GM12878 (cell line): Measurements from ENCODE around the gene SURF2. TPM values are rescaled to one million over a fixed set of nuclear protein-coding genes. Genes with fewer than 3 reads are reported as not detected.

Experiments
- ATAC-seq: fragments of 200-7000 bp; cut with Tn5 transposase; 3 replicates; pipeline ENCODE4 v1.9.1; 2020; ENCODE audit warnings: mild to moderate bottlenecking, moderate library complexity
- BruUV-seq: library from RNA; stranded (reverse); fragments of 400-500 nt; replicated peaks from 2 replicates; lab custom pipeline; 2021; lab: Mats Ljungman, UMichigan
- CTCF ChIA-PET: fragments of 300-600 bp; sonication (Branson Sonifier 250); formaldehyde crosslinking; extraction: SDS; loops from one replicate; lab custom pipeline; 2021; ENCODE audit warnings: inconsistent platforms; lab: Yijun Ruan, JAX
- POLR2A ChIA-PET: fragments of 350-600 bp; formaldehyde crosslinking; extraction: SDS; loops from one replicate; lab custom pipeline; 2021; ENCODE audit warnings: inconsistent platforms; lab: Charles Lee
- RAD21 ChIA-PET: fragments of 300-600 bp; sonication (Branson Sonifier 250); formaldehyde crosslinking; loops from one replicate; lab custom pipeline; 2023; ENCODE audit warnings: antibody characterized with exemption; ENCODE audit not compliant: unreplicated experiment; lab: Charles Lee
- SMC1A ChIA-PET: fragments of 300-600 bp; sonication (Branson Sonifier 250); formaldehyde crosslinking; loops from one replicate; lab custom pipeline; 2023; ENCODE audit not compliant: unreplicated experiment, uncharacterized antibody; lab: Charles Lee
- DNase-seq: peaks from one replicate; pipeline ENCODE4 v3.0.0-alpha.2; 2011; ENCODE audit warnings: low read depth, low spot score
- FAIRE-seq: peaks from 3 replicates; lab custom pipeline; 2011; peaks lifted over from hg19 to GRCh38; lab: Jason Lieb, UNC
- H2AFZ ChIP-seq: 2 replicates; pipeline ENCODE4 v1.6.0; 2011; ENCODE audit warnings: low read depth, low read length, control low read depth; ENCODE audit not compliant: control insufficient read depth
- H3K27ac ChIP-seq: 2 replicates; pipeline ENCODE4 v1.5.1; 2011; ENCODE audit warnings: control low read depth; ENCODE audit not compliant: control insufficient read depth, insufficient read depth
- H3K27me3 ChIP-seq, 2 experiments: replicated peaks in 1 of 2; 2 replicates each; pipeline versions ENCODE4 v1.6.0 to v1.6.1; 2011; ENCODE audit warnings: low read length in 1 of 2; ENCODE audit not compliant: control insufficient read depth in 2 of 2, insufficient read depth in 2 of 2
- H3K36me3 ChIP-seq, 2 experiments: 2 replicates each; pipeline ENCODE4 v1.5.1; 2011; ENCODE audit warnings: low read length in 1 of 2; ENCODE audit not compliant: control insufficient read depth in 2 of 2, insufficient read depth in 2 of 2
- H3K4me1 ChIP-seq: 2 replicates; pipeline ENCODE4 v1.6.1; 2011; ENCODE audit warnings: mild to moderate bottlenecking, low read length, moderate library complexity, mixed read lengths; ENCODE audit not compliant: control insufficient read depth, insufficient read depth
- H3K4me2 ChIP-seq: 2 replicates; pipeline ENCODE4 v1.6.0; 2011; ENCODE audit warnings: control low read depth; ENCODE audit not compliant: control insufficient read depth, insufficient read depth
- H3K4me3 ChIP-seq: fragments of 200-600 bp; sonication (generic); 2 replicates; pipeline ENCODE4 v1.5.1; 2016
- H3K79me2 ChIP-seq: 2 replicates; pipeline ENCODE4 v1.6.0; 2011; ENCODE audit warnings: low read length; ENCODE audit not compliant: control insufficient read depth, insufficient read depth
- H3K9ac ChIP-seq: 2 replicates; pipeline ENCODE4 v1.8.0; 2011; ENCODE audit warnings: low read length, control low read depth, mixed read lengths; ENCODE audit not compliant: control insufficient read depth, insufficient read depth
- H3K9me3 ChIP-seq: replicated peaks from 3 replicates; pipeline ENCODE4 v1.5.1; 2011; ENCODE audit warnings: mild to moderate bottlenecking, low read length; ENCODE audit not compliant: control insufficient read depth, insufficient read depth
- H4K20me1 ChIP-seq: 2 replicates; pipeline ENCODE4 v1.6.0; 2011; ENCODE audit not compliant: control insufficient read depth, insufficient read depth
- ESRRA ChIP-seq: IDR thresholded peaks from 2 replicates; pipeline ENCODE4 v1.6.1; 2012; ENCODE audit warnings: mild to moderate bottlenecking, low read length, improper control_type of control experiment
- GABPA ChIP-seq: IDR thresholded peaks from 2 replicates; pipeline ENCODE4 v1.6.1; 2014; ENCODE audit warnings: antibody characterized with exemption, low read depth, mild to moderate bottlenecking, inconsistent platforms
- HDAC6 ChIP-seq: fragments of 200-600 bp; sonication (generic); IDR thresholded peaks from one replicate; pipeline ENCODE4 v1.8.0; 2017; ENCODE audit warnings: antibody characterized with exemption; ENCODE audit not compliant: unreplicated experiment
- IRF4 ChIP-seq: IDR thresholded peaks from 2 replicates; pipeline ENCODE4 v1.6.1; 2011; ENCODE audit warnings: low read depth, low read length
- NBN ChIP-seq: fragments of 450-650 bp; IDR thresholded peaks from 2 replicates; pipeline ENCODE4 v1.6.1; 2016
- NFYA ChIP-seq: IDR thresholded peaks from 2 replicates; pipeline ENCODE4 v1.6.1; 2011; ENCODE audit warnings: low read depth, mild to moderate bottlenecking, low read length, improper control_type of control experiment, borderline replicate concordance
- NRF1 ChIP-seq: conservative IDR thresholded peaks from 2 replicates; pipeline ENCODE4 v1.6.1; 2011; ENCODE audit warnings: mild to moderate bottlenecking, low read depth, low read length, improper control_type of control experiment
- PAX8 ChIP-seq: fragments of 450-650 bp; IDR thresholded peaks from 2 replicates; pipeline ENCODE4 v1.6.1; 2017; ENCODE audit warnings: mild to moderate bottlenecking, moderate library complexity
- POLR2A ChIP-seq: IDR thresholded peaks from 2 replicates; pipeline ENCODE4 v1.6.1; 2011; ENCODE audit warnings: low read depth, mild to moderate bottlenecking, low read length
- SMARCA5 ChIP-seq: fragments of 450-650 bp; IDR thresholded peaks from 2 replicates; pipeline ENCODE4 v1.6.1; 2017; ENCODE audit warnings: mild to moderate bottlenecking
- TCF12 ChIP-seq: IDR thresholded peaks from 2 replicates; pipeline ENCODE4 v1.6.1; 2011; ENCODE audit warnings: low read depth, mild to moderate bottlenecking, low read length
- YY1 ChIP-seq: IDR thresholded peaks from 2 replicates; pipeline ENCODE4 v1.6.1; 2011; ENCODE audit warnings: low read depth, mild to moderate bottlenecking, low read length
- ZNF274 ChIP-seq: IDR thresholded peaks from one replicate; pipeline ENCODE4 v1.8.0; 2011; ENCODE audit not compliant: insufficient read length, insufficient read depth
- WGBS: methylation state at CpG from one replicate; pipeline ENCODE4 v1.1.6; 2016; ENCODE audit warnings: low lambda C conversion rate; ENCODE audit not compliant: insufficient replicate concordance, insufficient coverage; ENCODE audit errors: missing lambda C conversion rate; 5-methylcytosine and 5-hydroxymethylcytosine counted together
- in situ Hi-C: fragments of 300-500 bp; cut with MboI; formaldehyde crosslinking; loops from 9 replicates; pipeline ENCODE4 v1.14.3; 2018; ENCODE audit warnings: mixed read lengths
- intact Hi-C: fragments of 100-400 bp; cut with micrococcal nuclease; formaldehyde crosslinking; loops from one replicate; pipeline ENCODE4 v1.14.2; 2022; ENCODE audit not compliant: unreplicated experiment
- polyA plus RNA-seq, 11 experiments: library from polyadenylated mRNA; depleted of rRNA in 4 of 11; unstranded in 6 of 11; stranded (reverse) in 5 of 11; fragments of >200 nt; fragmentation: Nextera tagmentation in 4 of 11; fragmentation: Illumina TruSeq in 1 of 11; extraction: Ambion mirVana in 4 of 11; extraction: Trizol in 1 of 11; gene quantifications; 1 replicate in 1 of 11; 2 replicates in 10 of 11; pipeline versions ENCODE4 v1.2.1 to v1.2.3, GENCODE V29; 2011 to 2016; ENCODE audit warnings: inconsistent platforms in 2 of 11, missing spikeins in 2 of 11, low read depth in 1 of 11
- total RNA-seq, 4 experiments: library from RNA; depleted of rRNA in 3 of 4; stranded (reverse); fragments of >200 nt in 3 of 4; fragmentation: Illumina TruSeq in 1 of 4; extraction: Trizol in 1 of 4; gene quantifications; 2 replicates each; pipeline versions ENCODE4 v1.2.1 to v1.2.3, GENCODE V29; 2013 to 2021
- TF ChIP-seq, protein P1 (sequence below): fragments of 450-650 bp; IDR thresholded peaks from 2 replicates; pipeline ENCODE4 v1.6.1; 2017; ENCODE audit warnings: mild to moderate bottlenecking, moderate library complexity
- TF ChIP-seq, protein P2 (sequence below): IDR thresholded peaks from 2 replicates; pipeline ENCODE4 v1.6.1; 2011; ENCODE audit warnings: borderline replicate concordance, low read depth, mild to moderate bottlenecking, moderate library complexity, mixed read lengths, low read length; ENCODE audit not compliant: insufficient read depth; ENCODE audit errors: extremely low read length
- TF ChIP-seq, protein P3 (sequence below): IDR thresholded peaks from 2 replicates; pipeline ENCODE4 v1.6.1; 2011; ENCODE audit warnings: borderline replicate concordance, low read depth, mild to moderate bottlenecking, moderate library complexity, low read length; ENCODE audit not compliant: insufficient read depth, poor library complexity, severe bottlenecking

The SURF2 gene
- total and polyA plus RNA-seq, 10 of the 15 experiments (the other 5 are each of a cell fraction or from before 2014, with no cell fraction given) = 4.0 to 41.7 (median 20.8) TPM

DNA sequence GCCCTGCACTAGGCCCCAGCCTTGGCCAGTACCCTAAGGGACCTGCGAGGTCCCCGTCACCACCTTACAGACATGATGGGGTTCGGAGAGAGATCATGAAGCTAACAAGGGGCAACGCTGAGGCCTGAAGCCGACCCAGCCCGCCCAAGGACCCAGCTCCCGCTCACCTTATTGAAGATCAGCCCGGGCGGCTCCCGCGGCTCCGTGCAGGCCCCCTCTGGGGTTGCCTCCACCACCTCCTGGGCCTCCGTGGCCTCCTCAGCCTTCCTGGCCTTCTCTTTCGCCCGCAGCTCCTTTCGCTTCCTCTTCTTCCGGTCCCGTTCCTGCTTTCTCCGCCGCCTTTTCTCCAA, 24.0 kb upstream of the SURF2 start:
- SMC1A ChIA-PET = no interaction called here
- BruUV-seq = no TSS peak
- no peaks in the 10 kb centered on the region for H4K20me1 ChIP-seq
- H3K4me1 ChIP-seq = no peaks in the 10 kb centered on the region; the same call in 1 of the 2 replicates
- no peak overlapping the region for H3K9ac ChIP-seq
- RAD21 ChIA-PET = no interaction called here
- H2AFZ ChIP-seq = no peak overlapping the region
- CTCF ChIA-PET = no interaction called here
- no peaks in the 10 kb centered on the region for H3K9me3 ChIP-seq
- intact Hi-C loops = no loop called here
- TF ChIP-seq NBN (no peak), HDAC6 (no peak), GABPA (no peak), POLR2A (no peak), SMARCA5 (no peak), NRF1 (no peak), TCF12 (no peak), ESRRA (no peak), IRF4 (no peak), YY1 (no peak), ZNF274 (no peak), PAX8 (no peak), NFYA (no peak)
- TF ChIP-seq, protein P1, sequence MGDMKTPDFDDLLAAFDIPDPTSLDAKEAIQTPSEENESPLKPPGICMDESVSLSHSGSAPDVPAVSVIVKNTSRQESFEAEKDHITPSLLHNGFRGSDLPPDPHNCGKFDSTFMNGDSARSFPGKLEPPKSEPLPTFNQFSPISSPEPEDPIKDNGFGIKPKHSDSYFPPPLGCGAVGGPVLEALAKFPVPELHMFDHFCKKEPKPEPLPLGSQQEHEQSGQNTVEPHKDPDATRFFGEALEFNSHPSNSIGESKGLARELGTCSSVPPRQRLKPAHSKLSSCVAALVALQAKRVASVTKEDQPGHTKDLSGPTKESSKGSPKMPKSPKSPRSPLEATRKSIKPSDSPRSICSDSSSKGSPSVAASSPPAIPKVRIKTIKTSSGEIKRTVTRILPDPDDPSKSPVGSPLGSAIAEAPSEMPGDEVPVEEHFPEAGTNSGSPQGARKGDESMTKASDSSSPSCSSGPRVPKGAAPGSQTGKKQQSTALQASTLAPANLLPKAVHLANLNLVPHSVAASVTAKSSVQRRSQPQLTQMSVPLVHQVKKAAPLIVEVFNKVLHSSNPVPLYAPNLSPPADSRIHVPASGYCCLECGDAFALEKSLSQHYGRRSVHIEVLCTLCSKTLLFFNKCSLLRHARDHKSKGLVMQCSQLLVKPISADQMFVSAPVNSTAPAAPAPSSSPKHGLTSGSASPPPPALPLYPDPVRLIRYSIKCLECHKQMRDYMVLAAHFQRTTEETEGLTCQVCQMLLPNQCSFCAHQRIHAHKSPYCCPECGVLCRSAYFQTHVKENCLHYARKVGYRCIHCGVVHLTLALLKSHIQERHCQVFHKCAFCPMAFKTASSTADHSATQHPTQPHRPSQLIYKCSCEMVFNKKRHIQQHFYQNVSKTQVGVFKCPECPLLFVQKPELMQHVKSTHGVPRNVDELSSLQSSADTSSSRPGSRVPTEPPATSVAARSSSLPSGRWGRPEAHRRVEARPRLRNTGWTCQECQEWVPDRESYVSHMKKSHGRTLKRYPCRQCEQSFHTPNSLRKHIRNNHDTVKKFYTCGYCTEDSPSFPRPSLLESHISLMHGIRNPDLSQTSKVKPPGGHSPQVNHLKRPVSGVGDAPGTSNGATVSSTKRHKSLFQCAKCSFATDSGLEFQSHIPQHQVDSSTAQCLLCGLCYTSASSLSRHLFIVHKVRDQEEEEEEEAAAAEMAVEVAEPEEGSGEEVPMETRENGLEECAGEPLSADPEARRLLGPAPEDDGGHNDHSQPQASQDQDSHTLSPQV = no peak
- TF ChIP-seq, protein P2, sequence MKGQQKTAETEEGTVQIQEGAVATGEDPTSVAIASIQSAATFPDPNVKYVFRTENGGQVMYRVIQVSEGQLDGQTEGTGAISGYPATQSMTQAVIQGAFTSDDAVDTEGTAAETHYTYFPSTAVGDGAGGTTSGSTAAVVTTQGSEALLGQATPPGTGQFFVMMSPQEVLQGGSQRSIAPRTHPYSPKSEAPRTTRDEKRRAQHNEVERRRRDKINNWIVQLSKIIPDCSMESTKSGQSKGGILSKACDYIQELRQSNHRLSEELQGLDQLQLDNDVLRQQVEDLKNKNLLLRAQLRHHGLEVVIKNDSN = no peak
- TF ChIP-seq, protein P3, sequence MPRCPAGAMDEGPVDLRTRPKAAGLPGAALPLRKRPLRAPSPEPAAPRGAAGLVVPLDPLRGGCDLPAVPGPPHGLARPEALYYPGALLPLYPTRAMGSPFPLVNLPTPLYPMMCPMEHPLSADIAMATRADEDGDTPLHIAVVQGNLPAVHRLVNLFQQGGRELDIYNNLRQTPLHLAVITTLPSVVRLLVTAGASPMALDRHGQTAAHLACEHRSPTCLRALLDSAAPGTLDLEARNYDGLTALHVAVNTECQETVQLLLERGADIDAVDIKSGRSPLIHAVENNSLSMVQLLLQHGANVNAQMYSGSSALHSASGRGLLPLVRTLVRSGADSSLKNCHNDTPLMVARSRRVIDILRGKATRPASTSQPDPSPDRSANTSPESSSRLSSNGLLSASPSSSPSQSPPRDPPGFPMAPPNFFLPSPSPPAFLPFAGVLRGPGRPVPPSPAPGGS = no peak
- TF ChIP-seq, all 136 proteins: peak for 0
- DNase-seq = no peak
- Histone ChIP-seq H3K27me3 (no peaks in the 10 kb centered on the region), H3K79me2 (peaks cover 30% of the 10 kb centered on the region), H3K27ac (no peak overlapping the region), H3K4me2 (no peak overlapping the region), H3K4me3 (no peak overlapping the region), H3K36me3 (peaks cover 14 to 24% of the 10 kb centered on the region in 2 experiments; a peak in 3 of 4 replicates)
- POLR2A ChIA-PET = interaction anchor here (0.7 kb wide), 1 partner anchor 20 kb away, joined by 3 read pairs; no protein-coding TSS in a partner anchor
- no peak for FAIRE-seq
- no peak for ATAC-seq
- 89% methylated on average over 20 of the region's 20 CpGs for WGBS
- in situ Hi-C loops = no loop called here
